ENCODE results near the gene IQCH. TPM values are rescaled to one million over a fixed set of nuclear protein-coding genes. Genes with fewer than 3 reads are reported as not detected.

IQCH gene
- total RNA-seq, 4 donors from 2014 or later = 0.66 to 3.0 (median 2.0) TPM

DNA sequence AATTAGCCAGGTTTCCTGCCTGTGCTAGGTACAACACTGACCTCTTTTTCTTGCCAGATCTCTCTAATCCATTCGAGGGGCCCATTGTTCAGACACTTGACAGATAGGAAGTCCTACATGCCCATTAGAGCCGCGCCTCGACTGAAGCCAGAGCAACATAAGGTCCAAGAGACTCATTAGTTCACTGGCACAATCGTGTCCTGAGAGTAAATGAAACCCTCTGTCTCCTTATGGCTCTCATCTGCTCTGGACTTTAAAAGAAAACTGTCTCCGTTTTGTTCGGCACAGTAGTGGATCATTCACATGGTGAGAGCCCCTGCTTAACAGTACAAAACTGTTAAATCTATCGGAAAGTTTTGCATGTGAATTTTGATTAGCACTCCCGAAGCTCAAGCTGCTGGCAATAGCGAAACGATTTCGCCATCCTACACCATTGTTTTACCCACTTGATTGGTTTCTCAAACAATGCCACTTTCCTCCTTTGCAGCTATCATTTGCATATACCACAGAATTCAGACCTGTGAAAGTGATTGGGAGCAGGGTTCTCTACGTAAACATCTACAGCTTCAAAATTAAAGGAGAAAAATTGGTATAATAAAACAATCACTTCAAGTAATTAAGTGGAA lies 247.4 kb downstream of the IQCH start:
- Histone ChIP-seq H3K4me1 (peaks cover 0 to 12% (median 1%) of the 10 kb centered on the region in 4 donors), H3K27me3 (no peaks in the 10 kb centered on the region), H3K36me3 (no peaks in the 10 kb centered on the region), H3K27ac (peak overlapping the region in 1 of 4 donors; percentile 23), H3K4me3 (peak overlapping the region in 1 of 4 donors; percentile 21), H3K9me3 (no peaks in the 10 kb centered on the region)
- no peak for DNase-seq (ENCODE audit: low spot score in 2 of 2)
- 57 to 58% methylated on average over 13 of the region's 13 CpGs for WGBS, 2 donors
- TF ChIP-seq, protein P1, sequence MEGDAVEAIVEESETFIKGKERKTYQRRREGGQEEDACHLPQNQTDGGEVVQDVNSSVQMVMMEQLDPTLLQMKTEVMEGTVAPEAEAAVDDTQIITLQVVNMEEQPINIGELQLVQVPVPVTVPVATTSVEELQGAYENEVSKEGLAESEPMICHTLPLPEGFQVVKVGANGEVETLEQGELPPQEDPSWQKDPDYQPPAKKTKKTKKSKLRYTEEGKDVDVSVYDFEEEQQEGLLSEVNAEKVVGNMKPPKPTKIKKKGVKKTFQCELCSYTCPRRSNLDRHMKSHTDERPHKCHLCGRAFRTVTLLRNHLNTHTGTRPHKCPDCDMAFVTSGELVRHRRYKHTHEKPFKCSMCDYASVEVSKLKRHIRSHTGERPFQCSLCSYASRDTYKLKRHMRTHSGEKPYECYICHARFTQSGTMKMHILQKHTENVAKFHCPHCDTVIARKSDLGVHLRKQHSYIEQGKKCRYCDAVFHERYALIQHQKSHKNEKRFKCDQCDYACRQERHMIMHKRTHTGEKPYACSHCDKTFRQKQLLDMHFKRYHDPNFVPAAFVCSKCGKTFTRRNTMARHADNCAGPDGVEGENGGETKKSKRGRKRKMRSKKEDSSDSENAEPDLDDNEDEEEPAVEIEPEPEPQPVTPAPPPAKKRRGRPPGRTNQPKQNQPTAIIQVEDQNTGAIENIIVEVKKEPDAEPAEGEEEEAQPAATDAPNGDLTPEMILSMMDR (IDR thresholded peaks at IDR 0.05) = no peak
- TF ChIP-seq EP300 (IDR thresholded peaks at IDR 0.05) = no peak
- TF ChIP-seq POLR2A (IDR thresholded peaks at IDR 0.05) = no peak

DNA sequence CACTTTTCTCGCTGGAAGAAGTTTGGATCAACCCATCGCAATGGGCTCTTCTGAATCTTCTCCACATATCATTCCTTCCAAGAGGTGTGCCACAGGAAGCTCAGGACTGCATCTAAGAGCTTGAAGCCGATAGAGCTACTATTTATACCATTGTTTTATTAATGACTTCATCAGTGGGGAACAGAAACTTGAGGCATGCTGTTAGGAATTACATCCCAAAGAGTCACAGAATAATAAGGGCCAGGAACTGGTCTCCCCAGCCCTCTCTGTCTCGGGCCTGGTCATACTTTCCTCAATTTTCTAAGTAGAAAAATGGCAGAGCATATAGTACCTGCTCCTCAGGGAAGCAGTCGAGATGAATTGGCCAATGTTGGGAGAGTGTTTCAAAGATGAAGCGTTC lies 249.5 kb downstream of the IQCH start:
- WGBS, 2 donors = 86 to 87% methylated on average over 6 of the region's 6 CpGs
- Histone ChIP-seq H3K4me1 (peaks cover 0 to 16% (median 3%) of the 10 kb centered on the region in 4 donors), H3K36me3 (no peaks in the 10 kb centered on the region), H3K4me3 (no peak overlapping the region), H3K27ac (no peak overlapping the region), H3K9me3 (no peaks in the 10 kb centered on the region), H3K27me3 (no peaks in the 10 kb centered on the region)
- no peak for TF ChIP-seq EP300 (IDR thresholded peaks at IDR 0.05)
- TF ChIP-seq, protein P1 (IDR thresholded peaks at IDR 0.05) = no peak
- TF ChIP-seq POLR2A (IDR thresholded peaks at IDR 0.05) = no peak
- DNase-seq (ENCODE audit: low spot score in 2 of 2) = no peak

DNA sequence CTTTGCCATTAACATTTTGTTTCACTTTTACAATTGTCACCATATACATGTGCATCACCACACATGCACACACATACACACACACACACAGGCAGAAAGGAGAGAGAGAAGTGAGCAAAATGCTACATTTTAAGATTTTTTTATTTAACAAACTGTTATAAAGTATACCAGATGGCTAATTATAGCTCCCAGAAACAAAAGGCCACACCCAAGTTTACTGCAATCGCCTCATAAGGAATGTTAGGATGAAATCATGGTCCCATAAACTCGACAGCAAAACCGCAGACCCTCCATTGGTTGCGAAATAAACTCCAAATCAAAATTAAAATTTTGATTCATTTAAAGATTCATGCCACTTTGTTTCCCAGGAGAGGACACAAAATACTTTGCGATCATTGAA lies 250.2 kb downstream of the IQCH start:
- 72 to 82% methylated on average over 5 of the region's 5 CpGs for WGBS, 2 donors
- Histone ChIP-seq H3K27ac (no peak overlapping the region), H3K36me3 (no peaks in the 10 kb centered on the region), H3K4me3 (no peak overlapping the region), H3K9me3 (no peaks in the 10 kb centered on the region), H3K27me3 (no peaks in the 10 kb centered on the region), H3K4me1 (peaks cover 0 to 16% (median 3%) of the 10 kb centered on the region in 4 donors)
- DNase-seq (ENCODE audit: low spot score in 2 of 2) = no peak
- TF ChIP-seq EP300 (IDR thresholded peaks at IDR 0.05) (no peak), POLR2A (IDR thresholded peaks at IDR 0.05) (no peak)
- TF ChIP-seq, protein P1 (IDR thresholded peaks at IDR 0.05) = no peak

DNA sequence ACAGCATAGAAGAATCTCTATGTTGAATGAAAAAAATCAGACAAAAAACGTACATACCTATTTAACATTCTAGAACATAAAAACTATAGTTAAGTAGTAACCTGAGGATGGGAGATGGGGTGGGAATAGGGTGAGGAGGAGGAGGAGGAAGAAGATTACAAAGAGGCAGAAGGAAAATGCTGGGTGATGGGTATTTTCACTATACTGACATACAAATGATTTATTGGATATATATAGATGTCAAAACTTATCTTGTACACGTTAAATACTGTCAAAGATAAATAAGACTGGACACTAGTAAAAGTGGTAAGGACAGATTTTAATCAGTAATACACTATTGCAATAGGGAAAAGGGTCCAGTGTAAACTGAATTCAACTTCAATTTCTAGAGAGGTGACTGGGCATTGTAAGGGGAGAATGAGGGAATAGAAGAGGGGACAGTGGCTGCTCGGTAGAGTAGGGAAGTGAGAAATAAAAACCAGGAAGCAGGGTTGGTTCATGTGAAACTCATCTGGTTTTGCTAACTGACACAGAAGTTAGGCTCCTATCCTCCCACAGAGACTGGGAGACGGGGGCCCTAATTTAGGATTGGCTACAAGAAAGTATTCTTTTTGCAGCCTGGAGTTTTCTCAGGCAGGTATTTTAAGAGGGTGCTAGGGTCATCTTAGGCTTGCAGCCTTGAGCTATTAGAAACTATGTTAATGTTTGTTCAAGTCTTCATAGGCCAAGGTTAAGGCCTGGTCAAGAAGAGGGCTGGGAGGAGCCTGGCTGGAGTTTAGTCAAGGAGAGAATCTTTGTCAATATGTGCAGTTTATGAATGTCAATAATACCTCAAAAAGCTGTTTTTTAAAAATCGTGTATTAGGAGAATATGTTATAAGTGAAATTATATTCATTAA lies 251.3 kb downstream of the IQCH start:
- Histone ChIP-seq H3K4me3 (no peak overlapping the region), H3K36me3 (no peaks in the 10 kb centered on the region), H3K4me1 (peaks cover 0 to 15% (median 3%) of the 10 kb centered on the region in 4 donors), H3K9me3 (no peaks in the 10 kb centered on the region), H3K27ac (no peak overlapping the region), H3K27me3 (no peaks in the 10 kb centered on the region)
- no peak for TF ChIP-seq EP300 (IDR thresholded peaks at IDR 0.05)
- no peak for TF ChIP-seq POLR2A (IDR thresholded peaks at IDR 0.05)
- TF ChIP-seq, protein P1 (IDR thresholded peaks at IDR 0.05) = no peak
- 68 to 74% methylated on average over 5 of the region's 5 CpGs for WGBS, 2 donors
- no peak for DNase-seq (ENCODE audit: low spot score in 2 of 2)

Measured in tibial nerve (tissue), 4 donors.